Caco-2 (cell line): ENCODE measurements around the gene ADGRD1. TPM values are rescaled to one million over a fixed set of nuclear protein-coding genes. Genes with fewer than 3 reads are reported as not detected.

Experiments used
- BruUV-seq: library from RNA; stranded (reverse); fragments of 400-500 nt; replicated peaks from 2 replicates; lab custom pipeline; 2021; lab: Mats Ljungman, UMichigan
- CTCF ChIA-PET: fragments of 300-600 bp; sonication (Branson Sonifier 250); formaldehyde crosslinking; loops from one replicate; lab custom pipeline; 2022; ENCODE audit warnings: antibody characterized with exemption; lab: Charles Lee
- POLR2A ChIA-PET: fragments of 300-600 bp; sonication (Branson Sonifier 250); formaldehyde crosslinking; loops from one replicate; lab custom pipeline; 2022; ENCODE audit warnings: antibody characterized with exemption; lab: Charles Lee
- DNase-seq, 2 experiments: peaks; one replicate each; pipeline versions ENCODE4 v3.0.0 to v3.0.0-alpha.2; 2020 to 2022
- H3K27me3 ChIP-seq: replicated peaks from 2 replicates; pipeline ENCODE4 v1.6.0; 2011; ENCODE audit warnings: low read length; ENCODE audit not compliant: control insufficient read depth, insufficient read depth
- H3K36me3 ChIP-seq: 2 replicates; pipeline ENCODE4 v1.5.1; 2011; ENCODE audit warnings: low read length; ENCODE audit not compliant: control insufficient read depth, insufficient read depth
- H3K4me1 ChIP-seq: fragments of 250-450 bp; sonication (Bioruptor Pico); 2 replicates; pipeline ENCODE4 v1.5.1; 2020; ENCODE audit warnings: mild to moderate bottlenecking
- H3K4me3 ChIP-seq: 2 replicates; pipeline ENCODE4 v1.5.1; 2011; ENCODE audit warnings: low read depth, mild to moderate bottlenecking, control low read depth, low read length
- H3K9me3 ChIP-seq: fragments of 250-450 bp; sonication (Bioruptor Pico); 2 replicates; pipeline ENCODE4 v1.5.1; 2020; ENCODE audit warnings: mild to moderate bottlenecking, moderate library complexity
- H3K27ac Mint-ChIP-seq: one replicate; pipeline ENCODE4 v1.8.0; 2022; ENCODE audit warnings: mixed read lengths; ENCODE audit not compliant: unreplicated experiment
- H3K27me3 Mint-ChIP-seq: one replicate; pipeline ENCODE4 v1.8.0; 2022; ENCODE audit warnings: mixed read lengths; ENCODE audit not compliant: insufficient read depth, unreplicated experiment
- H3K36me3 Mint-ChIP-seq: one replicate; pipeline ENCODE4 v1.8.0; 2022; ENCODE audit warnings: mild to moderate bottlenecking, mixed read lengths; ENCODE audit not compliant: insufficient read depth, unreplicated experiment
- H3K4me1 Mint-ChIP-seq: one replicate; pipeline ENCODE4 v1.8.0; 2022; ENCODE audit warnings: low read depth, mixed read lengths; ENCODE audit not compliant: unreplicated experiment
- H3K4me3 Mint-ChIP-seq: one replicate; pipeline ENCODE4 v1.8.0; 2022; ENCODE audit warnings: mild to moderate bottlenecking, moderate library complexity, mixed read lengths; ENCODE audit not compliant: unreplicated experiment
- H3K9me3 Mint-ChIP-seq: one replicate; pipeline ENCODE4 v1.8.0; 2022; ENCODE audit warnings: mixed read lengths; ENCODE audit not compliant: unreplicated experiment
- CTCF ChIP-seq, 2 experiments: fragments of 200-600 bp in 1 of 2; IDR thresholded peaks; 1 replicate in 1 of 2; 2 replicates in 1 of 2; pipeline versions ENCODE4 v1.5.1 to v1.8.0; 2011 to 2022; ENCODE audit warnings: antibody characterized with exemption in 1 of 2, control low read depth in 1 of 2, inconsistent platforms in 1 of 2, low read depth in 1 of 2, low read length in 1 of 2, mild to moderate bottlenecking in 1 of 2, moderate library complexity in 1 of 2; ENCODE audit not compliant: insufficient read depth in 1 of 2, severe bottlenecking in 1 of 2, unreplicated experiment in 1 of 2
- intact Hi-C: fragments of 100-400 bp; cut with micrococcal nuclease; formaldehyde crosslinking; loops from one replicate; pipeline ENCODE4 v1.10.0; 2022; ENCODE audit not compliant: unreplicated experiment
- total RNA-seq: library from RNA; stranded (reverse); gene quantifications from 2 replicates; pipeline ENCODE4 v1.2.3, GENCODE V29; 2022

The ADGRD1 gene
- total RNA-seq, 1 experiment from 2014 or later, result 3.6 TPM

GRCh38 chr12:131000000-131000486 lies 46.3 kb downstream of the ADGRD1 start:
- POLR2A ChIA-PET, result no interaction called here
- H3K27me3 ChIP-seq, result no peaks in the 10 kb centered on the region
- H3K4me3 Mint-ChIP-seq, result no peak overlapping the region
- no peaks in the 10 kb centered on the region for H3K4me1 Mint-ChIP-seq
- no peaks in the 10 kb centered on the region for H3K36me3 ChIP-seq
- intact Hi-C loops, result no loop called here
- H3K36me3 Mint-ChIP-seq, result no peaks in the 10 kb centered on the region
- H3K4me3 ChIP-seq, result no peak overlapping the region
- no peaks in the 10 kb centered on the region for H3K4me1 ChIP-seq
- H3K9me3 ChIP-seq, result peaks cover 7% of the 10 kb centered on the region; the same call in 1 of the 2 replicates
- peak in 1 of 2 experiments; percentile 8 for DNase-seq
- BruUV-seq, result no TSS peak
- no peaks in the 10 kb centered on the region for H3K9me3 Mint-ChIP-seq
- CTCF ChIA-PET, result no interaction called here
- H3K27me3 Mint-ChIP-seq, result no peaks in the 10 kb centered on the region
- no peak overlapping the region for H3K27ac Mint-ChIP-seq
- TF ChIP-seq CTCF (IDR thresholded peaks at IDR 0.05; ENCODE audit: insufficient read depth in 1 of 2, low read depth in 1 of 2, low read length in 1 of 2, severe bottlenecking in 1 of 2, unreplicated experiment in 1 of 2), result no peak

- POLR2A ChIA-PET, result no interaction called here
Measured at GRCh38 chr12:131001493-131001892, 47.8 kb downstream of the ADGRD1 start.

GRCh38 chr12:131002216-131002631 lies 48.5 kb downstream of the ADGRD1 start:
- no peaks in the 10 kb centered on the region for H3K4me1 ChIP-seq
- no peak for DNase-seq
- Mint-ChIP-seq H3K9me3 (no peaks in the 10 kb centered on the region), H3K36me3 (no peaks in the 10 kb centered on the region), H3K4me1 (no peaks in the 10 kb centered on the region), H3K27me3 (no peaks in the 10 kb centered on the region), H3K27ac (no peak overlapping the region), H3K4me3 (no peak overlapping the region)
- no peak for TF ChIP-seq CTCF (IDR thresholded peaks at IDR 0.05; ENCODE audit: insufficient read depth in 1 of 2, low read depth in 1 of 2, low read length in 1 of 2, severe bottlenecking in 1 of 2, unreplicated experiment in 1 of 2)
- ChIA-PET POLR2A (no interaction called here), CTCF (no interaction called here)
- H3K27me3 ChIP-seq, result no peaks in the 10 kb centered on the region
- peaks cover 7% of the 10 kb centered on the region; the same call in 1 of the 2 replicates for H3K9me3 ChIP-seq
- no peaks in the 10 kb centered on the region for H3K36me3 ChIP-seq
- BruUV-seq, result no TSS peak
- intact Hi-C loops, result no loop called here
- no peak overlapping the region for H3K4me3 ChIP-seq

More at GRCh38 chr12:131001493-131001892, 47.8 kb downstream of the ADGRD1 start:
- no peak overlapping the region for H3K4me3 Mint-ChIP-seq
- Histone ChIP-seq H3K9me3 (peaks cover 7% of the 10 kb centered on the region; the same call in 1 of the 2 replicates), H3K4me1 (no peaks in the 10 kb centered on the region), H3K36me3 (no peaks in the 10 kb centered on the region), H3K27me3 (no peaks in the 10 kb centered on the region), H3K4me3 (no peak overlapping the region)
- no peaks in the 10 kb centered on the region for H3K27me3 Mint-ChIP-seq
- TF ChIP-seq CTCF (IDR thresholded peaks at IDR 0.05; ENCODE audit: insufficient read depth in 1 of 2, low read depth in 1 of 2, low read length in 1 of 2, severe bottlenecking in 1 of 2, unreplicated experiment in 1 of 2), result no peak
- no peak for DNase-seq
- H3K36me3 Mint-ChIP-seq, result no peaks in the 10 kb centered on the region
- no peaks in the 10 kb centered on the region for H3K4me1 Mint-ChIP-seq
- H3K9me3 Mint-ChIP-seq, result no peaks in the 10 kb centered on the region
- H3K27ac Mint-ChIP-seq, result no peak overlapping the region
- no TSS peak for BruUV-seq
- CTCF ChIA-PET, result no interaction called here
- intact Hi-C loops, result no loop called here
